Measurements from ENCODE around the gene PSMA7. TPM values are rescaled to one million over a fixed set of nuclear protein-coding genes. Genes with fewer than 3 reads are reported as not detected.

The PSMA7 gene
- polyA plus RNA-seq, 1 experiment = 478 TPM

- ChIA-PET POLR2A (no interaction called here), CTCF (interaction anchor here (0.6 to 1.8 kb wide), 5 partner anchors 9 to 113 kb away, joined by 3 to 9 read pairs (median 5); no protein-coding TSS in a partner anchor)
Observed at GRCh38 chr20:62123450-62124118, 19.6 kb downstream of the PSMA7 start.

GRCh38 chr20:62122654-62123449 is 20.3 kb downstream of the PSMA7 start:
- POLR2A ChIA-PET = no interaction called here

More at GRCh38 chr20:62123450-62124118, 19.6 kb downstream of the PSMA7 start:
- peaks cover 26% of the 10 kb centered on the region for H3K36me3 ChIP-seq (ENCODE audit: control insufficient read depth, insufficient read depth, low read length)
- TF ChIP-seq CTCF (IDR thresholded peaks at IDR 0.05; ENCODE audit: insufficient read depth, low read depth, low read length) = peak; percentile 20; the same call in 1 of the 2 replicates
- peaks cover 2% of the 10 kb centered on the region; the same call in 1 of the 2 replicates for H3K27me3 ChIP-seq (ENCODE audit: control insufficient read depth, insufficient read depth, low read length)
- peak overlapping the region; percentile 73 for H3K4me3 ChIP-seq (ENCODE audit: low read depth, low read length)
- DNase-seq (ENCODE audit: low read depth) = no peak

GRCh38 chr20:62121776-62122653 is 21.2 kb downstream of the PSMA7 start, which contains the start of gene LSM14B:
LSM14B (plus strand) TSS chr20:62122475; CDS start chr20:62122667, 192 bp downstream.
- POLR2A ChIA-PET = no interaction called here
- H3K4me3 ChIP-seq (ENCODE audit: low read depth, low read length) = peak within 1 kb of the TSS; percentile 73
- peak; percentile 82 for DNase-seq (ENCODE audit: low read depth)
- peaks cover 14% of the 10 kb centered on the region for H3K36me3 ChIP-seq (ENCODE audit: control insufficient read depth, insufficient read depth, low read length)
- CTCF ChIA-PET = interaction anchor here (0.6 to 2.8 kb wide), 5 partner anchors 14 to 1593 kb away, joined by 3 to 11 read pairs (median 4); no protein-coding TSS in a partner anchor
- H3K27me3 ChIP-seq (ENCODE audit: control insufficient read depth, insufficient read depth, low read length) = peaks cover 11% of the 10 kb centered on the region
- TF ChIP-seq CTCF (IDR thresholded peaks at IDR 0.05; ENCODE audit: insufficient read depth, low read depth, low read length) = no peak

More at GRCh38 chr20:62122654-62123449, 20.3 kb downstream of the PSMA7 start:
- Histone ChIP-seq H3K27me3 (ENCODE audit: control insufficient read depth, insufficient read depth, low read length) (peaks cover 7% of the 10 kb centered on the region), H3K36me3 (ENCODE audit: control insufficient read depth, insufficient read depth, low read length) (peaks cover 20% of the 10 kb centered on the region), H3K4me3 (ENCODE audit: low read depth, low read length) (peak overlapping the region; percentile 73)
- CTCF ChIA-PET = interaction anchor here (0.6 to 2.8 kb wide), 6 partner anchors 10 to 929 kb away, joined by 3 to 11 read pairs (median 4); no protein-coding TSS in a partner anchor
- TF ChIP-seq CTCF (IDR thresholded peaks at IDR 0.05; ENCODE audit: insufficient read depth, low read depth, low read length) = no peak
- no peak for DNase-seq (ENCODE audit: low read depth)

GRCh38 chr20:62120990-62121775 is 22.0 kb downstream of the PSMA7 start:
- Histone ChIP-seq H3K4me3 (ENCODE audit: low read depth, low read length) (peak overlapping the region; percentile 63), H3K27me3 (ENCODE audit: control insufficient read depth, insufficient read depth, low read length) (peaks cover 15% of the 10 kb centered on the region), H3K36me3 (ENCODE audit: control insufficient read depth, insufficient read depth, low read length) (peaks cover 10% of the 10 kb centered on the region)
- no peak for DNase-seq (ENCODE audit: low read depth)
- TF ChIP-seq CTCF (IDR thresholded peaks at IDR 0.05; ENCODE audit: insufficient read depth, low read depth, low read length) = no peak
- ChIA-PET CTCF (interaction anchor here (0.7 to 2.8 kb wide), 5 partner anchors 15 to 1593 kb away, joined by 3 to 11 read pairs (median 4); no protein-coding TSS in a partner anchor), POLR2A (no interaction called here)

Measured in BJ (cell line).